Measurements from ENCODE around the gene EVA1C. TPM values are rescaled to one million over a fixed set of nuclear protein-coding genes. Genes with fewer than 3 reads are reported as not detected.

EVA1C gene
- total and polyA plus RNA-seq, 2 experiments from 2014 or later, result 4.6 to 6.9 TPM

DNA sequence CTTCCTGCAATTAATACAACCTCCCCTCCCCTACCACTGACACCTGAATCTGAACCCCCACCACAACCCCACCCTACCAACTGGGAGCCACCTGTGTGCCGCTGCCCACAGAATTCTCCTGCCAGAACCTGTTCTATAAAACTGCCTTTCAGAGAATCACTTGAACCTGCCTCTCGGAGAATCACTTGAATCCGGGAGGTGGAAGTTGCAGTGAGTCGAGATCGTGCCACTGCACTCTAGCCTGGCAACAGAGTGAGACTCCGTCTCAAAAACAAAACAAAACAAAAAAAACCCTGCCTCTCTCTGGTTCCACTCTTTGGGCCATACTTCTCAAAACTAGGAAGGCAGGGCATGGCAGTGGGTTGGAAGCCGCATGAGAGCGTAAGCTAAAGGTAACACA lies 25.4 kb upstream of the EVA1C start:
- no peak overlapping the region for H3K4me3 ChIP-seq
- H3K27ac Mint-ChIP-seq, result peak overlapping the region; percentile 88
- peaks cover 64% of the 10 kb centered on the region for H4K20me1 ChIP-seq (replicated peaks; ENCODE audit: insufficient read depth)

More for the DNA sequence above, 25.4 kb upstream of the EVA1C start:
- no peaks in the 10 kb centered on the region for H3F3A ChIP-seq (replicated peaks; ENCODE audit: low read depth)
- H3K4me3 Mint-ChIP-seq, result no peak overlapping the region
- H3K9me3 Mint-ChIP-seq, result no peaks in the 10 kb centered on the region
- H2AFZ ChIP-seq, result no peak overlapping the region
- ATAC-seq (no peak), DNase-seq (ENCODE audit: low spot score) (no peak)
- no peak overlapping the region for H3K27ac ChIP-seq (ENCODE audit: low read depth)
- peaks cover 2% of the 10 kb centered on the region for H3K27me3 Mint-ChIP-seq (ENCODE audit: insufficient read depth, low read depth, poor library complexity)
- TF ChIP-seq, protein P1, sequence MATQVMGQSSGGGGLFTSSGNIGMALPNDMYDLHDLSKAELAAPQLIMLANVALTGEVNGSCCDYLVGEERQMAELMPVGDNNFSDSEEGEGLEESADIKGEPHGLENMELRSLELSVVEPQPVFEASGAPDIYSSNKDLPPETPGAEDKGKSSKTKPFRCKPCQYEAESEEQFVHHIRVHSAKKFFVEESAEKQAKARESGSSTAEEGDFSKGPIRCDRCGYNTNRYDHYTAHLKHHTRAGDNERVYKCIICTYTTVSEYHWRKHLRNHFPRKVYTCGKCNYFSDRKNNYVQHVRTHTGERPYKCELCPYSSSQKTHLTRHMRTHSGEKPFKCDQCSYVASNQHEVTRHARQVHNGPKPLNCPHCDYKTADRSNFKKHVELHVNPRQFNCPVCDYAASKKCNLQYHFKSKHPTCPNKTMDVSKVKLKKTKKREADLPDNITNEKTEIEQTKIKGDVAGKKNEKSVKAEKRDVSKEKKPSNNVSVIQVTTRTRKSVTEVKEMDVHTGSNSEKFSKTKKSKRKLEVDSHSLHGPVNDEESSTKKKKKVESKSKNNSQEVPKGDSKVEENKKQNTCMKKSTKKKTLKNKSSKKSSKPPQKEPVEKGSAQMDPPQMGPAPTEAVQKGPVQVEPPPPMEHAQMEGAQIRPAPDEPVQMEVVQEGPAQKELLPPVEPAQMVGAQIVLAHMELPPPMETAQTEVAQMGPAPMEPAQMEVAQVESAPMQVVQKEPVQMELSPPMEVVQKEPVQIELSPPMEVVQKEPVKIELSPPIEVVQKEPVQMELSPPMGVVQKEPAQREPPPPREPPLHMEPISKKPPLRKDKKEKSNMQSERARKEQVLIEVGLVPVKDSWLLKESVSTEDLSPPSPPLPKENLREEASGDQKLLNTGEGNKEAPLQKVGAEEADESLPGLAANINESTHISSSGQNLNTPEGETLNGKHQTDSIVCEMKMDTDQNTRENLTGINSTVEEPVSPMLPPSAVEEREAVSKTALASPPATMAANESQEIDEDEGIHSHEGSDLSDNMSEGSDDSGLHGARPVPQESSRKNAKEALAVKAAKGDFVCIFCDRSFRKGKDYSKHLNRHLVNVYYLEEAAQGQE (IDR thresholded peaks at IDR 0.05; ENCODE audit: unreplicated experiment), result no peak
- TF ChIP-seq JUNB (IDR thresholded peaks at IDR 0.05; ENCODE audit: unreplicated experiment) (no peak), POLR2AphosphoS5 (IDR thresholded peaks at IDR 0.05; ENCODE audit: low read depth) (no peak), ZNF114 (CRISPR knock-in tag; IDR thresholded peaks at IDR 0.05) (no peak), ZNF331 (CRISPR knock-in tag; IDR thresholded peaks at IDR 0.05; ENCODE audit: low read depth) (no peak), EZH2phosphoT487 (IDR thresholded peaks at IDR 0.05; ENCODE audit: unreplicated experiment) (no peak), STAT1 (IDR thresholded peaks at IDR 0.05; ENCODE audit: unreplicated experiment) (no peak)
- TF ChIP-seq, protein P2, sequence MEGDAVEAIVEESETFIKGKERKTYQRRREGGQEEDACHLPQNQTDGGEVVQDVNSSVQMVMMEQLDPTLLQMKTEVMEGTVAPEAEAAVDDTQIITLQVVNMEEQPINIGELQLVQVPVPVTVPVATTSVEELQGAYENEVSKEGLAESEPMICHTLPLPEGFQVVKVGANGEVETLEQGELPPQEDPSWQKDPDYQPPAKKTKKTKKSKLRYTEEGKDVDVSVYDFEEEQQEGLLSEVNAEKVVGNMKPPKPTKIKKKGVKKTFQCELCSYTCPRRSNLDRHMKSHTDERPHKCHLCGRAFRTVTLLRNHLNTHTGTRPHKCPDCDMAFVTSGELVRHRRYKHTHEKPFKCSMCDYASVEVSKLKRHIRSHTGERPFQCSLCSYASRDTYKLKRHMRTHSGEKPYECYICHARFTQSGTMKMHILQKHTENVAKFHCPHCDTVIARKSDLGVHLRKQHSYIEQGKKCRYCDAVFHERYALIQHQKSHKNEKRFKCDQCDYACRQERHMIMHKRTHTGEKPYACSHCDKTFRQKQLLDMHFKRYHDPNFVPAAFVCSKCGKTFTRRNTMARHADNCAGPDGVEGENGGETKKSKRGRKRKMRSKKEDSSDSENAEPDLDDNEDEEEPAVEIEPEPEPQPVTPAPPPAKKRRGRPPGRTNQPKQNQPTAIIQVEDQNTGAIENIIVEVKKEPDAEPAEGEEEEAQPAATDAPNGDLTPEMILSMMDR (conservative IDR thresholded peaks at IDR 0.05; ENCODE audit: low read depth in 2 of 2), result no peak
- TF ChIP-seq, protein P3, sequence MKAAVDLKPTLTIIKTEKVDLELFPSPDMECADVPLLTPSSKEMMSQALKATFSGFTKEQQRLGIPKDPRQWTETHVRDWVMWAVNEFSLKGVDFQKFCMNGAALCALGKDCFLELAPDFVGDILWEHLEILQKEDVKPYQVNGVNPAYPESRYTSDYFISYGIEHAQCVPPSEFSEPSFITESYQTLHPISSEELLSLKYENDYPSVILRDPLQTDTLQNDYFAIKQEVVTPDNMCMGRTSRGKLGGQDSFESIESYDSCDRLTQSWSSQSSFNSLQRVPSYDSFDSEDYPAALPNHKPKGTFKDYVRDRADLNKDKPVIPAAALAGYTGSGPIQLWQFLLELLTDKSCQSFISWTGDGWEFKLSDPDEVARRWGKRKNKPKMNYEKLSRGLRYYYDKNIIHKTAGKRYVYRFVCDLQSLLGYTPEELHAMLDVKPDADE (IDR thresholded peaks at IDR 0.05), result no peak
- TF ChIP-seq, protein P4, sequence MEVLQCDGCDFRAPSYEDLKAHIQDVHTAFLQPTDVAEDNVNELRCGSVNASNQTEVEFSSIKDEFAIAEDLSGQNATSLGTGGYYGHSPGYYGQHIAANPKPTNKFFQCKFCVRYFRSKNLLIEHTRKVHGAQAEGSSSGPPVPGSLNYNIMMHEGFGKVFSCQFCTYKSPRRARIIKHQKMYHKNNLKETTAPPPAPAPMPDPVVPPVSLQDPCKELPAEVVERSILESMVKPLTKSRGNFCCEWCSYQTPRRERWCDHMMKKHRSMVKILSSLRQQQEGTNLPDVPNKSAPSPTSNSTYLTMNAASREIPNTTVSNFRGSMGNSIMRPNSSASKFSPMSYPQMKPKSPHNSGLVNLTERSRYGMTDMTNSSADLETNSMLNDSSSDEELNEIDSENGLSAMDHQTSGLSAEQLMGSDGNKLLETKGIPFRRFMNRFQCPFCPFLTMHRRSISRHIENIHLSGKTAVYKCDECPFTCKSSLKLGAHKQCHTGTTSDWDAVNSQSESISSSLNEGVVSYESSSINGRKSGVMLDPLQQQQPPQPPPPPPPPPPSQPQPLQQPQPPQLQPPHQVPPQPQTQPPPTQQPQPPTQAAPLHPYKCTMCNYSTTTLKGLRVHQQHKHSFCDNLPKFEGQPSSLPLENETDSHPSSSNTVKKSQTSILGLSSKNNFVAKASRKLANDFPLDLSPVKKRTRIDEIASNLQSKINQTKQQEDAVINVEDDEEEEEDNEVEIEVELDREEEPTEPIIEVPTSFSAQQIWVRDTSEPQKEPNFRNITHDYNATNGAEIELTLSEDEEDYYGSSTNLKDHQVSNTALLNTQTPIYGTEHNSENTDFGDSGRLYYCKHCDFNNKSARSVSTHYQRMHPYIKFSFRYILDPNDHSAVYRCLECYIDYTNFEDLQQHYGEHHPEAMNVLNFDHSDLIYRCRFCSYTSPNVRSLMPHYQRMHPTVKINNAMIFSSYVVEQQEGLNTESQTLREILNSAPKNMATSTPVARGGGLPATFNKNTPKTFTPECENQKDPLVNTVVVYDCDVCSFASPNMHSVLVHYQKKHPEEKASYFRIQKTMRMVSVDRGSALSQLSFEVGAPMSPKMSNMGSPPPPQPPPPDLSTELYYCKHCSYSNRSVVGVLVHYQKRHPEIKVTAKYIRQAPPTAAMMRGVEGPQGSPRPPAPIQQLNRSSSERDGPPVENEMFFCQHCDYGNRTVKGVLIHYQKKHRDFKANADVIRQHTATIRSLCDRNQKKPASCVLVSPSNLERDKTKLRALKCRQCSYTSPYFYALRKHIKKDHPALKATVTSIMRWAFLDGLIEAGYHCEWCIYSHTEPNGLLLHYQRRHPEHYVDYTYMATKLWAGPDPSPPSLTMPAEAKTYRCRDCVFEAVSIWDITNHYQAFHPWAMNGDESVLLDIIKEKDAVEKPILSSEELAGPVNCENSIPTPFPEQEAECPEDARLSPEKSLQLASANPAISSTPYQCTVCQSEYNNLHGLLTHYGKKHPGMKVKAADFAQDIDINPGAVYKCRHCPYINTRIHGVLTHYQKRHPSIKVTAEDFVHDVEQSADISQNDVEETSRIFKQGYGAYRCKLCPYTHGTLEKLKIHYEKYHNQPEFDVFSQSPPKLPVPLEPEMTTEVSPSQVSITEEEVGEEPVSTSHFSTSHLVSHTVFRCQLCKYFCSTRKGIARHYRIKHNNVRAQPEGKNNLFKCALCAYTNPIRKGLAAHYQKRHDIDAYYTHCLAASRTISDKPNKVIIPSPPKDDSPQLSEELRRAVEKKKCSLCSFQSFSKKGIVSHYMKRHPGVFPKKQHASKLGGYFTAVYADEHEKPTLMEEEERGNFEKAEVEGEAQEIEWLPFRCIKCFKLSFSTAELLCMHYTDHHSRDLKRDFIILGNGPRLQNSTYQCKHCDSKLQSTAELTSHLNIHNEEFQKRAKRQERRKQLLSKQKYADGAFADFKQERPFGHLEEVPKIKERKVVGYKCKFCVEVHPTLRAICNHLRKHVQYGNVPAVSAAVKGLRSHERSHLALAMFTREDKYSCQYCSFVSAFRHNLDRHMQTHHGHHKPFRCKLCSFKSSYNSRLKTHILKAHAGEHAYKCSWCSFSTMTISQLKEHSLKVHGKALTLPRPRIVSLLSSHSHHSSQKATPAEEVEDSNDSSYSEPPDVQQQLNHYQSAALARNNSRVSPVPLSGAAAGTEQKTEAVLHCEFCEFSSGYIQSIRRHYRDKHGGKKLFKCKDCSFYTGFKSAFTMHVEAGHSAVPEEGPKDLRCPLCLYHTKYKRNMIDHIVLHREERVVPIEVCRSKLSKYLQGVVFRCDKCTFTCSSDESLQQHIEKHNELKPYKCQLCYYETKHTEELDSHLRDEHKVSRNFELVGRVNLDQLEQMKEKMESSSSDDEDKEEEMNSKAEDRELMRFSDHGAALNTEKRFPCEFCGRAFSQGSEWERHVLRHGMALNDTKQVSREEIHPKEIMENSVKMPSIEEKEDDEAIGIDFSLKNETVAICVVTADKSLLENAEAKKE (CRISPR knock-in tag; IDR thresholded peaks at IDR 0.05), result no peak
- peaks cover 31% of the 10 kb centered on the region for H3K4me1 Mint-ChIP-seq
- H3K4me1 ChIP-seq (ENCODE audit: insufficient read depth), result peaks cover 24% of the 10 kb centered on the region
- H3K4me2 ChIP-seq, result no peak overlapping the region
- H3K79me2 ChIP-seq (replicated peaks; ENCODE audit: insufficient read depth), result peaks cover 88% of the 10 kb centered on the region
- H3K36me3 ChIP-seq (ENCODE audit: insufficient read depth), result peaks cover 42% of the 10 kb centered on the region
- no peaks in the 10 kb centered on the region for H3K27me3 ChIP-seq (ENCODE audit: insufficient read depth)
- H3K9me2 ChIP-seq (ENCODE audit: insufficient read depth), result 0 out of 2 replicates have a peak, but pooled peaks cover 5% of the 10 kb centered on the region
- peaks cover 51% of the 10 kb centered on the region for H3K36me3 Mint-ChIP-seq (ENCODE audit: low read depth)
